ENCODE data around the gene FASTKD1. TPM values are rescaled to one million over a fixed set of nuclear protein-coding genes. Genes with fewer than 3 reads are reported as not detected.

Gene FASTKD1
- total RNA-seq, 6 experiments from 2014 or later, result 15.3 to 20.4 (median 17.2) TPM

DNA sequence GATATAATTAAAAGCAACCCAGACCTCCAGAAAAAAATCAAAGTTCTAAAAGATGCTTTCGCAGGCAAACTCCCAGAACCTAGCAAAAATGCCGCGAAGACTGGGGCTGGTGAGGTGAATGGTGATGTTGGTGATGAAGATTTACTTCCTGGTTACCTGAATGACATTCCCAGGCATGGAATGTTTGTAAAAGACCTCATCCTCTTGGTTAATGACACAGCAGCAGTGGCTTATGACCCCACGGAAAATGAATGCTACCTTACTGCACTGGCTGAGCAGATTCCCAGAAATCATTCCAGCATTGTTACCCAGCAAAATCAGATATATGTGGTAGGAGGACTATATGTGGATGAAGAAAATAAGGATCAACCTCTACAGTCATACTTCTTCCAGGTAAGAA lies 63.2 kb downstream of the FASTKD1 start:
- H3K27me3 Mint-ChIP-seq (ENCODE audit: insufficient read depth), result no peaks in the 10 kb centered on the region
- H3K4me1 Mint-ChIP-seq (ENCODE audit: low read depth), result peaks cover 39% of the 10 kb centered on the region
- no peak for DNase-seq
- H3K4me3 Mint-ChIP-seq, result no peak overlapping the region
- H3K36me3 Mint-ChIP-seq (ENCODE audit: low read depth), result 0 out of 2 replicates have a peak, but pooled peaks cover 4% of the 10 kb centered on the region
- H3K27ac Mint-ChIP-seq, result no peak overlapping the region
- TF ChIP-seq, protein P1, sequence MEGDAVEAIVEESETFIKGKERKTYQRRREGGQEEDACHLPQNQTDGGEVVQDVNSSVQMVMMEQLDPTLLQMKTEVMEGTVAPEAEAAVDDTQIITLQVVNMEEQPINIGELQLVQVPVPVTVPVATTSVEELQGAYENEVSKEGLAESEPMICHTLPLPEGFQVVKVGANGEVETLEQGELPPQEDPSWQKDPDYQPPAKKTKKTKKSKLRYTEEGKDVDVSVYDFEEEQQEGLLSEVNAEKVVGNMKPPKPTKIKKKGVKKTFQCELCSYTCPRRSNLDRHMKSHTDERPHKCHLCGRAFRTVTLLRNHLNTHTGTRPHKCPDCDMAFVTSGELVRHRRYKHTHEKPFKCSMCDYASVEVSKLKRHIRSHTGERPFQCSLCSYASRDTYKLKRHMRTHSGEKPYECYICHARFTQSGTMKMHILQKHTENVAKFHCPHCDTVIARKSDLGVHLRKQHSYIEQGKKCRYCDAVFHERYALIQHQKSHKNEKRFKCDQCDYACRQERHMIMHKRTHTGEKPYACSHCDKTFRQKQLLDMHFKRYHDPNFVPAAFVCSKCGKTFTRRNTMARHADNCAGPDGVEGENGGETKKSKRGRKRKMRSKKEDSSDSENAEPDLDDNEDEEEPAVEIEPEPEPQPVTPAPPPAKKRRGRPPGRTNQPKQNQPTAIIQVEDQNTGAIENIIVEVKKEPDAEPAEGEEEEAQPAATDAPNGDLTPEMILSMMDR (IDR thresholded peaks at IDR 0.05), result no peak
- H3K9me3 Mint-ChIP-seq, result no peaks in the 10 kb centered on the region

DNA sequence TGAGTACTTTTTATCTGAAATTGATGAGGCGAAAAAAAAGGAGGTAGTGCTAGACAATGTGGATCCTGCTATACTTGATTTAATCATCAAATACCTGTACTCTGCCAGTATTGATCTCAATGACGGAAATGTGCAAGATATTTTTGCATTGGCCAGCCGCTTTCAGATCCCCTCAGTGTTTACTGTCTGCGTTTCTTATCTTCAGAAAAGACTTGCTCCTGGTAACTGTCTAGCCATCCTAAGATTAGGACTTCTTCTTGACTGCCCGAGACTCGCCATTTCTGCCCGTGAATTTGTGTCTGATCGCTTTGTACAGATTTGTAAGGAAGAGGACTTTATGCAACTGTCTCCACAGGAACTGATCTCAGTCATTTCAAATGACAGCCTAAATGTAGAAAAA lies 63.7 kb downstream of the FASTKD1 start:
- Mint-ChIP-seq H3K4me3 (no peak overlapping the region), H3K27ac (no peak overlapping the region), H3K9me3 (no peaks in the 10 kb centered on the region), H3K4me1 (ENCODE audit: low read depth) (peaks cover 39% of the 10 kb centered on the region), H3K27me3 (ENCODE audit: insufficient read depth) (no peaks in the 10 kb centered on the region), H3K36me3 (ENCODE audit: low read depth) (0 out of 2 replicates have a peak, but pooled peaks cover 4% of the 10 kb centered on the region)
- no peak for DNase-seq
- TF ChIP-seq, protein P1 (IDR thresholded peaks at IDR 0.05), result no peak

DNA sequence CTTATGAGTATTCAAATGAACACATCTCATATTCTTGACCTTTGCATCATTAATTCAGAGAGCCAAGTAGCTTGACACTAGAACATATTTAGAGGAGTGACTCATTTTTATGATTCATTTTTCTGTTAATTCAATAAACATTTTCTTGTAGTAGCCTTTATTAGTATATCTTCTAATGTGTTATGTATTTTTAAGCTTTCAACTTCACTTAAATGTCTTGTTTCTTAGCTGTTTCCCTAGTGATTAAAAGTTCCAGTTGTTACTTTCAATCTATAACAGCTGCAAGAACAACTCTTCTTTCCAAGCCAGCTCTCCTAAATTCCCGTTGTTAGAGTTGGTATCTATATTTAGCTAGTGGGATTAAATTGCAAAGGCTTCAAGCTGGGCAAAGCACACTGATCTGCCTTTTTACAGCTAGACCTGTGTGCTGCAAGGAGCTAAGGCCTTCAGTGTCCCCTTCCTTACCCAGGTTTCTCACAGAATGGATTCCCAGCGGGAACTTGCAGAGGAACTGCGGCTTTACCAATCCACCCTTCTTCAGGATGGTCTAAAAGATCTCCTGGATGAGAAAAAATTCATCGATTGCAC lies 64.3 kb downstream of the FASTKD1 start, which contains the start of gene KLHL41:
TSS of gene KLHL41 (plus strand) at position 405 of the 588 bp plus-strand sequence. CDS start at position 482, 77 bp downstream.
- Mint-ChIP-seq H3K4me3 (no peak within 1 kb of the TSS), H3K9me3 (no peaks in the 10 kb centered on the region), H3K27ac (no peak within 1 kb of the TSS), H3K36me3 (ENCODE audit: low read depth) (peaks cover 6% of the 10 kb centered on the region; the same call in 1 of the 2 replicates), H3K4me1 (ENCODE audit: low read depth) (peaks cover 39% of the 10 kb centered on the region), H3K27me3 (ENCODE audit: insufficient read depth) (no peaks in the 10 kb centered on the region)
- TF ChIP-seq, protein P1 (IDR thresholded peaks at IDR 0.05), result no peak
- DNase-seq, result no peak

DNA sequence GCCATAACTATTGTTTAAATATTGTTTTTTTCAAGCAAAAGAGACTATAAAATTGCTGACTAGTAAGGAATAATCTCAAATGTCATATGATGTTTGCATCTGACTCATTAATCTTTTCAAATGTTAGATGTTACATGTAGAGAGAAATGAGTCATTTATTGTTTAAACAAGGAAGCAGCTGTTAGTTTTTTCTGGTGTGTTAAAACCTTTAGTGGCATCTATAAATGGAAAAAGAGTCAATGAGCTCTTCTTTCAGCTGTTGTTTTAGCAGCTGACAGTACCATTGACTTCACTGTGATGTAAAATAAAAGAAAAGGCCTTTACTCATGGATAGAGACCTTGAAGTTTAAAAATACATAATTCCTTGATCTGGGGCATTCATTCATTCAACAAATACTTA lies 66.0 kb downstream of the FASTKD1 start:
- no peak overlapping the region for H3K4me3 Mint-ChIP-seq
- H3K4me1 Mint-ChIP-seq (ENCODE audit: low read depth), result peaks cover 38% of the 10 kb centered on the region
- peak; percentile 55 for DNase-seq
- H3K9me3 Mint-ChIP-seq, result no peaks in the 10 kb centered on the region
- 0 out of 2 replicates have a peak overlapping the region, but pooled peaks have one; percentile 7 for H3K27ac Mint-ChIP-seq
- TF ChIP-seq, protein P1 (IDR thresholded peaks at IDR 0.05), result no peak
- H3K36me3 Mint-ChIP-seq (ENCODE audit: low read depth), result peaks cover 10% of the 10 kb centered on the region; the same call in 1 of the 2 replicates
- no peaks in the 10 kb centered on the region for H3K27me3 Mint-ChIP-seq (ENCODE audit: insufficient read depth)

DNA sequence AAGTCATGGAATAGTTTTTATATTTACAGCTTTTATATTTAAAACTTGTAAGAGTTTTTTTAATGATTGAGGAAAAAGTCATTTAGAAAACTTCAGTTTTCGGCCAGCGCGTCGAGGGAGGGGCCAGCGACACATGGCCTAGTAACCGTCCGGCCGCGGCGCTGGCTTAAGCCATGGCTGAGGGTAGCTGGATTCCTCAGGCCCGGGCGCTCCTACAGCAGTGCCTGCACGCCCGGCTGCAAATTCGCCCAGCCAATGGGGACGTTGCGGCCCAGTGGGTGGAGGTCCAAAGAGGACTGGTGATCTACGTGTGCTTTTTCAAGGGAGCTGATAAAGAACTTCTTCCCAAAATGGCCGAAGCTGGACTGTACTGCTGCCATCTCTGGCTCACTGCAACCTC lies 69.0 kb downstream of the FASTKD1 start:
- no peak for DNase-seq
- TF ChIP-seq, protein P1 (IDR thresholded peaks at IDR 0.05), result no peak
- Mint-ChIP-seq H3K4me3 (no peak overlapping the region), H3K27me3 (ENCODE audit: insufficient read depth) (no peaks in the 10 kb centered on the region), H3K9me3 (no peaks in the 10 kb centered on the region), H3K27ac (no peak overlapping the region), H3K36me3 (ENCODE audit: low read depth) (peaks cover 10% of the 10 kb centered on the region; the same call in 1 of the 2 replicates), H3K4me1 (ENCODE audit: low read depth) (peaks cover 22% of the 10 kb centered on the region)

Data from HFFc6 (cell line).